Stimulated activated CD4-positive, alpha-beta T cell treated with anti-CD3 and anti-CD28 coated beads, TNF-alpha, amount 100 ng/mL, for 4 hours (primary cell): Measurements from ENCODE around the gene PFKP.
"Not testable (repeated sequence)": the region's sequence is repeated elsewhere in the genome, so short reads cannot be mapped to it uniquely, and the experiment has no call there.

Experiments used
- DNase-seq, 3 experiments: peaks; one replicate each; pipeline ENCODE4 v3.0.0-alpha.2; 2020; ENCODE audit warnings: low read depth in 3 of 3

The PFKP gene

DNA sequence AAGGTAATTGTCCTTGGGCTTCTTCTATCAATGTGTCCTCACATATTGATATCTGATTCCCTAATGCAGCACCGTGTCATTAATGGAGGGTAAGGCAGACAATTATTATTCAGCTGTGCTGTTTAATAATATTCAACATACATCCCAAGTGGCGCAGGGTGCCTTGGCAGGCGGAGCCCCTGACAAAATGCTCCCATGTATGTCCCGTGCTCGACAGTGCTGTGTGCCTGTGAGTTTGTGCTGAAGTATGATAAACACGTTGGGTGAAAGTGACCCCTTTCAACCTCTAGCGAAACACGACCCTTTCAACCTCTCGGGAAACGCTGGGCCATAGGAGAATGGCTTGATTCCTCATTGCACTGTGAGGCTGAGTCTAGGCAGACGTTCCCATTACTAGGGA, 31.3 kb downstream of the PFKP start:
- DNase-seq: no peak

DNA sequence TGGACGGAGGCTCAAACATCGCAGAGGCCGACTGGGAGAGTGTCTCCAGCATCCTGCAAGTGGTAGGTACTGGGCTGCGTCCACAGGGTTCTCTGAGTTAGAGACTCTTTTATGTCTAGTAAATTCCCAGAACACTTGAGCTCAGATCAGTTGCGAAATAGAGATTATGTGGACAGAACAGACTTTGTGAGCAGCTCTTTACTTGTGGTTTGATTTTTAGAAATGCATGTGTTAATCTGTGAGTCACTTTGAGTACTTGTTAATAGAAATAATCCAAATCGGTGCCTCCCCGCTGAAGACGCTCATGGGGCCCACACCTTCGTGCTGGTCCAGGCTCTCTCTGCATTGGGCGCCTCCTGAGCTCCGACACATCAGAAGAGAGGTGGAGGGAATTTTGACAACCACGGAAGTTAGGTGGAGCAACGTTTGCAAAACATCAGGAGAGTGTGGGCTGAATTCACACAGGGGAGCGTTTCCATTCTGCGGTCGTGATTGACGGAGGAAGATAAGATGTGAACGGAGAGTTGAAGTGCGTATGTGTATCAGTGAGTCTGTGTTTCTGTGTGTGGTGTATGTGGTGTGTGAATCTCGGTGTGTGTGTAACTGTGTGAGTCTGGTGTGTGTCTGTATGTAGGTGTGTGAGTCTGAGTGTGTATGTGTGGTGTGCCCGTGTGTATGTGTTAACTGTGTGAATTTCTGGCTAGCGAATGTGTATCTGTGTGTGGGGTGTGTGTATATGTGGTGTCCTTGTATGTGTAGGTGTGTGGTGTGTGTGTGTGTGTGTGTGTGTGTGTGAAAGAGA, 32.1 kb downstream of the PFKP start:
- no peak for DNase-seq

DNA sequence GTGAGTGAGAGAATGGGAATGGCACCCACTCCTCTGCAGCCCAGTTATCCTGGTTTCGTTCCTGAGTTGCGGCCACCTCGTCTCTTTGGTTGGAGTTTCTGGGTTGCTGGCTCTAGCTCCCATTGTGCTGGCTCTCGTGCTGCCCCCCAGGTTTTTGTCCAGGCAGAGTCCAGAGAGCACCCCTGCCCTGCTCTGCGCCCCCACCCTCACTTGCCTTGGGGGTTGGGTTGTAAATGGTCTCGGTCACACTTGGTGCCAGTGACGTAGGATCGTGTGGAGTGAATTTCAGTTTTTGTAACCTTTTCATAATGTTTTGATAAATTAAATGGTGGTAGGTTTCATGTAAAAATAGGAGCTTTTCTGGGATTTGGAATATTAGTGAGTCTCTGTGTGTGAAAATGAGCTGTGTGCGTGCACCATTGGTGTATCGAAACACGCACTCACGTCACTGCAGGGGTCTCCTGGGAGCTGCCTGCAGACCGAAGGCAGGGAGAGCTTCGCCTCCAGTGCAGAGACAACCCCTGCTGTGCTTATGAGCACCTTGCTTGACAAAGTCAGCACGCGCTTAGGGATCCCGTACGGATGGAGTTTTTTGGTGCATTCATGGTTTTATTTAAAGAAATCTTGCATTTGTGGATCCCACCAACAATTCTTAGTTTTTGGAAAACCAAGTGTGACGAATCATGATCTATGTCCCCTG, 32.9 kb downstream of the PFKP start:
- no peak for DNase-seq

DNA sequence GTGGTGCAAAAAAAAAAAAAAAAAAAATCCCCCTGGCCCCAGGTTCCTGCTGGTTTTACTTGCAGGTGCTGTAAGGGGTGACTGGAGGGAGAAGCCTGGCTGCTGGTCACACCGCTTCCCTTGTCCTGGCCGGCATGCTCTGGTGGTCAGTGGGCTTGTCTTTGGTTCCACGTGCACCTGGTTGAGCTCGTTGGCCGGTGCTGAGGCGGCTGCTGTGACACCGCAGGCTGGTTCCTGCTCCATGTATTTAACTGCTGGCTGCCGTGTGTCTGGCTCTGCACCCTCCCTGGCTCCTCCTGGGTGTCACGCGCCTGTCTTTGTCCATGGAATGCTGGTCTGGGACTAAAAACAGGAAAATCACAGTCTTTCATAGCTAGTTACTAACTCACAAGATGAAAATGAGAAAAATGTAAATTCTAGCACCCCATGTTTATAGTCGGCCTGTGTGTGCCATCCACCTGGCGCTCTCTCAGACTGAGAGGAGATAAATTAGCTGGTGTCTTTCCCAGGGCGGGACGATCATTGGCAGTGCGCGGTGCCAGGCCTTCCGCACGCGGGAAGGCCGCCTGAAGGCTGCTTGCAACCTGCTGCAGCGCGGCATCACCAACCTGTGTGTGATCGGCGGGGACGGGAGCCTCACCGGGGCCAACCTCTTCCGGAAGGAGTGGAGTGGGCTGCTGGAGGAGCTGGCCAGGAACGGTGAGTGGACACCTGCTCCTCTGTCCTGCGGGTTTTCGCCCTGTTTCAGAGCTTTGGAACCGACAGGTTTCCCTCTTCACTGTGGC, 33.7 kb downstream of the PFKP start:
- DNase-seq: no peak

DNA sequence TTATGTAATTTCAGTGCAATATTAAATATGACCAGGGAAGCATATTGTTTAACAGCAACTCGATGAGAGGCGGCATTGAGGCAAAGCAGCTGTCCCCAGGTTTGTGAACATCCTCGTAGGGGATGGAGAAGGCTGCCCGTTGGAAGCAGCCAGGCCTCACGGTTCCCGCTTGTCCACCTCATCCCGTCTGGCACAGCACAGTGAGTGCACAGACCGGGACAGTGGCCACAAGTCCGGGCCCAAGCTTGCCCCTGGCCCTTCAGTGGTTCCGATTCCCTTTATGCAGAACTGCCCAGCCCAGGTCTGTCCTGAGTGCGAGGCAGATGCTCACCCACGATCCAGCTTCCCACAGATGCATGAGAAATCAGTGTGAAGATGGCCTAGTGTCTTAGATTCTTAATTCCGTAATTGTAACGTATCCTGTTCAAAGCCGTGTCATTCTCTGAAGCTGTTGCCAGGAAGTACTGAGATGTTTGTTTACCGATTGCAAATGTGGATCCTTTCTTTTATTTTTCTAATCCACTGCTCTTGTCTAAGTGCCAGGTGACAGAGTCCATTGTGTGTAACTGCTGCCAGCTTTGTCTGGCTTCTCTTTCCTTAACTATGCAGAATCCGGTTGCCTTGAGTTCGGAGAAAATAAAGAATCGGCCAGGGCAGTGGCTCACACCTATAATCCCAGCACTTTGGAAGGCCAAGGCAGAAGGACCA, 35.5 kb downstream of the PFKP start:
- no peak for DNase-seq

DNA sequence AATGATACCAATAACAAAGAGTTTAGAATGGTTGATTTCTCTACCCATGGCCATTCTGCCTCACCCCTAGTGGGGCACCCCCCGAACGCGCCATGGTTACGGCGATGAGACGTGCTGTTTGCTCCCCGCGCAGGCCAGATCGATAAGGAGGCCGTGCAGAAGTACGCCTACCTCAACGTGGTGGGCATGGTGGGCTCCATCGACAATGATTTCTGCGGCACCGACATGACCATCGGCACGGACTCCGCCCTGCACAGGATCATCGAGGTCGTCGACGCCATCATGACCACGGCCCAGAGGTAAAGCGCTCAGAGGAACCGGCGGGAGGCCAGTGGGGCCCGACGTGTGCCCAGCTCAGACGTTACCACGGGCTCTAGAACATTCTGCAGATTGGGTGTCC, 36.3 kb downstream of the PFKP start:
- DNase-seq: no peak

DNA sequence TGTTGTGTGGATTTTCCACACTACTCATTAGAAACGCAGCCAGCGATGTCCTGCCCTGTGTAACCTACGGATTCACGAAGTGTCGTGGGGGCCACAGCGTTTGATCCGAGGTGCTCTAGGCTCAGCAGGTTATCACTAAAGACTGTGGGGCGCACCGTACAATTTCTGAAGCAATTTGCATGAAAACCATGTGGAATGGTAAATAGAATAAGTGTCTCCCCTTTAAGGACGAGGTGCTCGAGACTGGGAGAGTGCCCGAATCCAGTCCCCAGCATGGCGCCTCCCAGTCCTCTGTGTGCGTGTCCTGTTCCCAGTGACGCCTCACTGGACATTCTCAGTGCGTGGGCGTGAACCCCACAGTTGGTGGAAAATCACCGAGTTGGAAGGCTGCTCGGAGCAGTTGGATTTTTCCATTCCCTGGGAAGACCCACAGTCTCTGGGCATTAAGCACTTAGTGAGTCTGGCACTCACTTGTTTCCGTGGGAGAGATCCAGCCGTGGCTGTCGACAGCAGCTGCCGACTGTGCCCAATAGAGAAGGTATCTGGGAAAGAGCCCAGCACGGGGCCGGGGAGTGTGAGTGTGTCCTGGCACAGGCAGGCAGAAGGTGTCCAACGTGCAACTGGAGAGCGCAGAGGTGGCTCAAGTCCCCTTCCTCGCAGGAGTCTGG, 37.0 kb downstream of the PFKP start:
- DNase-seq: no peak

DNA sequence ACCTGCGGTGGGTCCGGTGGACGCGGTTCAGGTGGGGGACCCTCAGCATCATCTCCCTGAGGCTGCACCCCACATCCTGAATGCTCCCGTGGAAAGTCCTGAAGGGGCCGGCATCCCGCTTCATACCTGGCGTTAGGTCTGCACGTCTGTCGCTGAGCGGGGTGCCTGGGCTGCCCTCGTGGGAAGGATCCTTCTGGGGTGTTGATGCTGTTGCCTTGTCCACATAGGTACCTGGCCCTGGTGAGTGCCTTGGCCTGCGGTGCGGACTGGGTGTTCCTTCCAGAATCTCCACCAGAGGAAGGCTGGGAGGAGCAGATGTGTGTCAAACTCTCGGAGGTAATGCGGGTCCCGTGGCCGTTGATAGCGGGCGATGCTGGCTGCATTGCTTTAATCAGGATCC, 37.8 kb downstream of the PFKP start:
- DNase-seq: no peak

DNA sequence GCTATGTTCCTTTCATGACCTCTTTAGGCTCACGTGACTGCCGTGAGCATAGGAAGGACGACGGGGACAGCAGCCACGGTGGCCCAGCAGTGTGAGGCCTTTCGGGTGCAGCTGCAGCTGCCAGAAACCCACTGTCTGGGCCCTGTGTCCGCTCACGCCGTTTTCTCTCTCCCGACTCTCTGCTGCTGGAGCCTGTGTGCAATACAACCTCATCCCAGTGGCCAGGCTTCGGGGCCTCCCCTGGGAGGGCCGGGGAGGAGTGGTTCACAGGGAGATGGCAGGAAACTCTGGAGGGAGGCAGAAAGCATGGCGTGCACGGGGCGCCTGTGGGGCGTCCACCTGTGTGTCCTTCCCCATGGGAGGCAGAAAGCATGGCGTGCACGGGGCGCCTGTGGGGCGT, 38.6 kb downstream of the PFKP start:
- no peak for DNase-seq

DNA sequence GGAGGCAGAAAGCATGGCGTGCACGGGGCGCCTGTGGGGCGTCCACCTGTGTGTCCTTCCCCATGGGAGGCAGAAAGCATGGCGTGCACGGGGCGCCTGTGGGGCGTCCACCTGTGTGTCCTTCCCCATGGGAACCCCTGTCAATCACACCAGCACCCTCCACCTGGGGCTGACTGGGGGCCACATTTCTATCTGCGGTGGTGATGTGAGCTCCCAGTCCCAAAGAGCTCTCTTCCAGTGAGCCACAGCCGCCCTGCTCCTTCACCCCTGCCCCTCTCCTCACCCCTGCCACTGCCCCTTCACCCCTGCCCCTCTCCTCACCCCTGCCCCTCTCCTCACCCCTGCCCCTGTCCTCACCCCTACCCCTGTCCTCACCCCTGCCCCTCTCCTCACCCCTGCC, 39.0 kb downstream of the PFKP start:
- DNase-seq: not testable (repeated sequence)

DNA sequence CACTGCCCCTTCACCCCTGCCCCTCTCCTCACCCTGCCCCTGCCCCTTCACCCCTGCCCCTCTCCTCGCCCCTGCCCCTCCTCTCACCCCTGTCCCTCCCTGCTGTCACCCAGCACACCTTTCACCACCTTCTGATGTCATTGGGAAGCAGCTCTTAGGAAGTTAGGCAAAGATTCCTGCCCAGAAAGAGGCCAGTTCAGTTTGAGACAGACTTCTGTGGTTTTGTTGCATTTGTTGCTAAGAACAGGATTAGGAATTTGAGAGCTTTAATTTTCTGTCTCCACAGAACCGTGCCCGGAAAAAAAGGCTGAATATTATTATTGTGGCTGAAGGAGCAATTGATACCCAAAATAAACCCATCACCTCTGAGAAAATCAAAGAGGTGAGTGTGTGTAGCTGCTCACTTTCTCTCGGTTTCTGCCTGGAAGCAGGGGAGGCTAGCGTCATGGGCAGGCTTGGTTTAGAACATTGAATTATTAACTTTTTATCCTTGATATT, 39.6 kb downstream of the PFKP start:
- DNase-seq: no peak

DNA sequence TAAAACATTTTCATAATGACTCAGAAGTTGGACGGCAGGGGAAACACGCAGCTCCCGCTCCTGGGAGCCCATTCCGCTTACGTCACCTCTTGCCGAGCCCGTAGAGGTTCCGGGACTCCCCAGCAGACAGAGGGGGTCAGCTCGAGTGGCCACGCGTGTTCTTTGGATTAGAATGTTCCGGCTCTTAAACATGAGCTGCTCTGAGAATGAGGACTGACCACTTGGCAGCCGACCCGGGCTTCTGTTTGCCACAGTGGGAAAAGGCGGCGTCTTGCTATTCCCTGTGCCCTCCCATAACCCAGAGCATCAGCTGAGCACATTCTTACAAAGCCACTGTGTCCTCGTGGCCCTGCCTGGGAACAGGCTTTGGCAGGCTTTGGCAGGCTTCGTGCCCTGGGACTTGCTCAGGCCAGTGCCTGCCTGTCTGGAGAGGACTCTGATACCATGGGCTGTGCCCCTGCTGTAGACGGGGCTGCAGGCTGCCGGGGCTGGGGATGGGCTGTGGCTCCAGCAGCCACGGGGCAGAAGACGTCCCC, 40.1 kb downstream of the PFKP start:
- DNase-seq: no peak

DNA sequence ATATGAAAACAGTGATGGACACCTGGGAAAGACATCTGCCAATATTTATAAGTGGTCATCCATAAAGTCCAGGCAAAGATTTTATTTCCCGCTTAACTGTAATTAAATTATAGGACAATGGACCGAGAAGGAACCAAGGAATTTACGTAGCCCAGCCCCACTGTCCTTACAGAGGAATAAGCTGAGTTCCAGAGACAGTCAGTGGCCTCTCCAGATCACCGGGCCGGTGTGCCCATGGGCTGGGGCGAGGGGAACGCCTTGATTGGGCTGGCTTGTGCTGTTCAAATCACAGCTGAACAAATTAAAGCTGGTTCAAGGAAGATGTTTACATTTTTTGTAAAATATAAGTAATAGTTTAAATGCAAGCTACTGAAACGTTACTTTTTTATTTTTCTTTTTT, 40.7 kb downstream of the PFKP start:
- DNase-seq: no peak

DNA sequence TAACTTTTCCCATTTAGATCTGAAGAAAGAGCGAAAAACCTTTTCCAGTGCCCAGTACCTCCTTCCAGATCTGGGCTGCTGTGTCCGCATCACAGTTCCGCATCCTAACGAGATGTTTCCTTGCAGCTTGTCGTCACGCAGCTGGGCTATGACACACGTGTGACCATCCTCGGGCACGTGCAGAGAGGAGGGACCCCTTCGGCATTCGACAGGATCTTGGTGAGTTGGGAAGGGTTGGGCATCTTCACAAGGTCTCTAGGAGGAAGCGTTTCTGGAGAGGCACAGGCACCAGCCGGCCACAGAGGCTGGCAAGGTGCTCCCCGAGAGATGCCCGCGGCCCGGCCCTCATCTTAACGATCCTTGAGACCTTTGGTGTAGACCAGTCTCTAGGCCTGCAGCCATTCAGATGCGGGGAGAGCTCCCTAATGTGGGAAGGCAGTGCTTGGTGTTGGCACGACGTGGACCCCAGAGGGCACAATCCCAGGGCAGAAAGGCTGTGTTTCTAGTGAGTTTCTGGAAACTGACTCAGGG, 41.3 kb downstream of the PFKP start:
- no peak for DNase-seq

DNA sequence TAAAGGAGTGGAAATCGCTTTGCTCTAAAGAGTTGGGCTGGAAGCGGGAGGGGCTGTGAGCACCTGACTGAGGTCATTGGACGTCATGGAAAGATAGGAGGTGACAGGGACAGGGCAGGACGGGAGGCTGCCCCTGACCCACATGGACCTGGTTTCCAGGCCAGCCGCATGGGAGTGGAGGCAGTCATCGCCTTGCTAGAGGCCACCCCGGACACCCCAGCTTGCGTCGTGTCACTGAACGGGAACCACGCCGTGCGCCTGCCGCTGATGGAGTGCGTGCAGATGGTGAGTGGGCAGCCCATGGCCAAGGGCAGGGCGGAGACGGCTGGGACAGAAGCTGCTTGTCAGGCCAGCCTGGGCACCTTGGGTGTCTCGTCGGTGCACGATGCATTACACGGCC, 41.8 kb downstream of the PFKP start:
- DNase-seq: no peak

DNA sequence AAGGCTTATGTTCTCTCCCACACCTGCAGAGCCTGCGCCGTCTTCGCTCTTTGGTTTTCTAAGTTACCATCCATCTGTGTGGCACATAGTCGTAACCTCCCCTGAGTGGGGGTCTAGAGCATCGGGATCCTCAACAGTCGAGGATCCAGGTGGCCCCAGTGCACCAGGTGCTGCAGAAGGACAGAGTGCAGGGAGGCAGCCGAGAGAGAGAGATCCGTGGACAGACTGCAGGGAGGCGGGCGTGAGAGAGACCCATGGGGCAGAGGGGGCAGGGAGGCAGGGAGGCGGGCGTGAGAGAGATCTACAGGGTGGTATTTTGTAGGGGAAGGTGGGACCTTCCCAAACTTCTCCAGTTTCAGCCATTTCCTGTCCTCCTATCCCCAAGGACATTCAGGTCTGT, 42.3 kb downstream of the PFKP start:
- DNase-seq: no peak

DNA sequence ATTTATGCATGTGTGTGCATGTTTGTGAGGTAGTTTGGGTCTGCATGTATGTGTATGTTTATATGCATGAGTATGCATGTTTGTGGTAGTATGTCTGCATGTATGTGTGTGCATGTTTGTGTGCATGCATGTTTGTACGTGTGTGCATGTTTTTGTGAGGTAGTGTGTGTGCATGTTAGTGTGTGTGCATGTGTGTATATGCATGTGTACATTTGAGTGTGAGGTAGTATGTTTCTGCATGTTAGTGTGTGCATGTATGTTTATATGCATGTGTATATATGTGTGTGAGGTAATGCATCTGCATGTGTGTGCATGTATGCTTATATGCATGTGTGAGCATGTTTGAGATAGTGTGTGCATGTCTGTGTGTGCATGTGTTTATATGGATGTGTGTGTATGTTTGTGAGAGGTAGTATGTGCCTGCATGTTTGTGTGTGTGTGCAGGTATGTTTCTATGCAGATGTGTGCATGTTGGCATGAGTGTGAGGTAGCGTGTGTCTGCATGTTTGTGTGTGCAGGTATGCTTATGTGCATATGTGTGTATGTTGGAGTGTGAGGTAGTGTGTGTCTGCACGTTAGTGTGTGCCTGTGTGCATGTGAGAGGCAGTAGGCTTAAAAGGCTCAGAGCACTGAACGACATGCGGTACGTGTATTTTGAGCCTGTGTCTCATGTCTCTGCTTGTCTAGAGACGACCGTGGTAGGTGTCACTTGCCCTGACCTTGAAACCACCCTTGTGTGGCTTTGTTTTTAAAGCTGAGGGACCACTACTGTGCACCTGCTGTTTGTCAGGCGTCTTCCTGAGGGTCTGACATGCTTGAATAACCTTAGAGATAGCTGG, 43.7 kb downstream of the PFKP start:
- DNase-seq: no peak

DNA sequence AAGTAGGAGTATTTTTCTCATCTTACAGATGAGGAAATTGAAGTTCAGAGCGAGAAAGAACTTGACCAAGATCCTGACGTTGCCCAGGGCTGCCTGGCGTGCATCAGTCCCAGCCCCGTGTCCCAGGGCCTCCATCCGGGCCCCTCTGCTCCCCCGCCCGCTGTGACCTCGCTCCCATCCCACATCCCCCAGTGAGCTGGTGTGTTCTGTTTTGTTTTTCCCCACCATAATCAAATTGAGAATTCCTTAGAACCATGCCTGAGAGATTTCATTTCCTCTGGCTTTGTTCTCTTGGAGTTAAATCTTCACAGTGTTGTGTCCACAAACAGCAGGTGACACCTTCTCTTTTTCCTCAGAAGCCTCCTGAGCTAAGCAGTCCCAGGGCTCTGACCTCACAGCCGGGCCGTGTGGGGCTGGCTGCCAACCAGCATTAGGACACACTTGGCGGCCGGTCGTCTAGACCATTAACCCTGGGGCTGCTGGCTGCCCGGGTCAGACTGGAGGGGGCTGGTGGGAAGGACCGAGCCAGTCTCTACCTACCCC, 44.3 kb downstream of the PFKP start:
- no peak for DNase-seq

DNA sequence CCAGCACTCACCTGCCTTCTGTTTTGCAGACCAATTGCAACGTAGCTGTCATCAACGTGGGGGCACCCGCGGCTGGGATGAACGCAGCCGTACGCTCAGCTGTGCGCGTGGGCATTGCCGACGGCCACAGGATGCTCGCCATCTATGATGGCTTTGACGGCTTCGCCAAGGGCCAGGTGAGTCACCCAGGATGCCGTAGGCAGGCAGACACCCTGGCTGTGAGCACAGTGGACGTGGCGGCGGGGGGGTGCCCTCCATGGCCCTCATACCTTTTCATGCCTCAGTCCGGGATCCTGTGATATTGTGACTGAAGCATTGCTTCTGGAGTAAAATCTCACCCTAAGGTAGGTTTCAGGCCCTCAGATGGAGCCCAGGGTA, 46.0 kb downstream of the PFKP start:
- no peak for DNase-seq

DNA sequence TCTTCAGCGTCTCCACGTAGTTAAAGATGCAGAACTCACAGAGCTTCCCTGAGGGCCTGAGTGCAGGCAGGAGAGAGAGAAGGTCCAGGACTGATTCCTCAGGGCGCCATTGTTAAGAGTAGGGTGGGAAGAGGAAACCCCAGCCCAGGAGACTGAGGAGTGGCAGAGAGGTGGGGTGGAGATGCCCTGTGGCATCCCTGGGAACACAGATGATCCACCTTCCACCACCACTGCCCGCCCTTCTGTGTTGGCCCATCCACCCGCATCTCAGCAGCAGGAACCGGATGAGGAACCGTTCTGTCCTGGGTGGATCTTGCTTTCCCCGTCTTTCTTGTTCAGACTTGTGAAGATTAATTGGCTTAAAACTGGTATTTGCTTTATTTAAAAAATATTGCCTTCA, 48.3 kb downstream of the PFKP start:
- no peak for DNase-seq
